Smooth muscle cell (in vitro differentiated cells): ENCODE data around the gene AFAP1L2. TPM values are rescaled to one million over a fixed set of nuclear protein-coding genes. Genes with fewer than 3 reads are reported as not detected.

Experiments
- DNase-seq: peaks from one replicate; lab custom pipeline; 2025; ENCODE audit not compliant: unreplicated experiment; lab: John Stamatoyannopoulos, UW
- H2AFZ ChIP-seq: fragments of 200-600 bp; sonication (generic); 2 replicates; pipeline ENCODE4 v1.6.0; 2016; ENCODE audit warnings: antibody characterized with exemption, low read depth, mild to moderate bottlenecking
- H3F3A ChIP-seq: fragments of 200-600 bp; sonication (generic); 2 replicates; pipeline ENCODE4 v1.6.0; 2017; ENCODE audit warnings: antibody characterized with exemption, low read depth
- H3K27ac ChIP-seq: fragments of 200-600 bp; sonication (generic); 2 replicates; pipeline ENCODE4 v1.5.1; 2016; ENCODE audit warnings: low read depth, mild to moderate bottlenecking
- H3K27me3 ChIP-seq: fragments of 200-600 bp; sonication (generic); 2 replicates; pipeline ENCODE4 v1.6.1; 2016; ENCODE audit warnings: low read depth, mild to moderate bottlenecking
- H3K36me3 ChIP-seq: fragments of 200-600 bp; sonication (generic); 2 replicates; pipeline ENCODE4 v1.5.1; 2016; ENCODE audit warnings: low read depth
- H3K4me1 ChIP-seq: fragments of 200-600 bp; sonication (generic); 2 replicates; pipeline ENCODE4 v1.5.1; 2016; ENCODE audit warnings: low read depth
- H3K4me2 ChIP-seq: fragments of 200-600 bp; sonication (generic); 2 replicates; pipeline ENCODE4 v1.6.0; 2016; ENCODE audit warnings: mild to moderate bottlenecking
- H3K4me3 ChIP-seq: fragments of 200-600 bp; sonication (generic); 2 replicates; pipeline ENCODE4 v1.5.1; 2016; ENCODE audit warnings: mild to moderate bottlenecking
- H3K79me2 ChIP-seq: fragments of 200-600 bp; sonication (generic); 2 replicates; pipeline ENCODE4 v1.6.0; 2016; ENCODE audit warnings: low read depth, mild to moderate bottlenecking
- H3K9ac ChIP-seq: fragments of 200-600 bp; sonication (generic); 2 replicates; pipeline ENCODE4 v1.6.0; 2016; ENCODE audit warnings: low read depth
- H3K9me3 ChIP-seq: fragments of 200-600 bp; sonication (generic); replicated peaks from 2 replicates; pipeline ENCODE4 v1.5.1; 2016; ENCODE audit warnings: low read depth
- H4K20me1 ChIP-seq: fragments of 200-600 bp; sonication (generic); 2 replicates; pipeline ENCODE4 v1.6.0; 2016; ENCODE audit warnings: low read depth
- WGBS: methylation state at CpG from one replicate; pipeline ENCODE4 v1.1.7; 2016; ENCODE audit warnings: low lambda C conversion rate; 5-methylcytosine and 5-hydroxymethylcytosine counted together
- polyA plus RNA-seq: library from polyadenylated mRNA; unstranded; fragments of >200 nt; fragmentation: Nextera tagmentation; extraction: Ambion mirVana; gene quantifications from 2 replicates; pipeline ENCODE4 v1.2.1, GENCODE V29; 2016
- total RNA-seq: library from RNA; depleted of rRNA; stranded (reverse); fragments of >200 nt; gene quantifications from 2 replicates; pipeline ENCODE4 v1.2.3, GENCODE V29; 2014
- TF ChIP-seq, protein P1 (sequence below): fragments of 200-600 bp; sonication (generic); IDR thresholded peaks from 2 replicates; pipeline ENCODE4 v1.5.1; 2017; ENCODE audit warnings: borderline replicate concordance, mild to moderate bottlenecking, antibody characterized with exemption; ENCODE audit not compliant: insufficient read depth, poor library complexity, severe bottlenecking

AFAP1L2 gene
- total and polyA plus RNA-seq, 2 experiments from 2014 or later, result 43.3 to 47.2 TPM

DNA sequence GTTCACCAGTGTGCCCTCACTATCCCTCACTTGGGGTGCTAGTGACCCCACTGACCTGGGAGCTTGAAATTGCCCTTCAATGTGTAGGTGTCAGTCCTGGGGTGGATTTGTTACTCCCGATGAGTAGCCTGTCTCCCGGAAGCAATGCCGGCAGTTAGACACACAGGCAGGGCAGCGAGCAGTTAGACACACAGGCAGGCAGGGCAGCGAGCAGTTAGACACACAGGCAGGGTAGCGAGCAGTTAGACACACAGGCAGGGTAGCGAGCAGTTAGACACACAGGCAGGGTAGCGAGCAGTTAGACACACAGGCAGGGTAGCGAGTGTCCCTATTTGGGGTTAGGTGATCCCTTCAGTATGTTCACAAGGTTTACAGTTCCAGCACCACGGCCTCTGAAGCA lies 121.2 kb downstream of the AFAP1L2 start:
- no peak overlapping the region for H3K4me2 ChIP-seq
- H3K36me3 ChIP-seq, result no peaks in the 10 kb centered on the region
- no peak overlapping the region for H3K27ac ChIP-seq
- TF ChIP-seq, protein P1, sequence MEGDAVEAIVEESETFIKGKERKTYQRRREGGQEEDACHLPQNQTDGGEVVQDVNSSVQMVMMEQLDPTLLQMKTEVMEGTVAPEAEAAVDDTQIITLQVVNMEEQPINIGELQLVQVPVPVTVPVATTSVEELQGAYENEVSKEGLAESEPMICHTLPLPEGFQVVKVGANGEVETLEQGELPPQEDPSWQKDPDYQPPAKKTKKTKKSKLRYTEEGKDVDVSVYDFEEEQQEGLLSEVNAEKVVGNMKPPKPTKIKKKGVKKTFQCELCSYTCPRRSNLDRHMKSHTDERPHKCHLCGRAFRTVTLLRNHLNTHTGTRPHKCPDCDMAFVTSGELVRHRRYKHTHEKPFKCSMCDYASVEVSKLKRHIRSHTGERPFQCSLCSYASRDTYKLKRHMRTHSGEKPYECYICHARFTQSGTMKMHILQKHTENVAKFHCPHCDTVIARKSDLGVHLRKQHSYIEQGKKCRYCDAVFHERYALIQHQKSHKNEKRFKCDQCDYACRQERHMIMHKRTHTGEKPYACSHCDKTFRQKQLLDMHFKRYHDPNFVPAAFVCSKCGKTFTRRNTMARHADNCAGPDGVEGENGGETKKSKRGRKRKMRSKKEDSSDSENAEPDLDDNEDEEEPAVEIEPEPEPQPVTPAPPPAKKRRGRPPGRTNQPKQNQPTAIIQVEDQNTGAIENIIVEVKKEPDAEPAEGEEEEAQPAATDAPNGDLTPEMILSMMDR, result no peak
- H3K4me1 ChIP-seq, result no peaks in the 10 kb centered on the region
- no peak overlapping the region for H3K9ac ChIP-seq
- no peaks in the 10 kb centered on the region for H3K79me2 ChIP-seq
- WGBS, result 94% methylated on average over 10 of the region's 10 CpGs
- H3K9me3 ChIP-seq, result no peaks in the 10 kb centered on the region
- H3F3A ChIP-seq, result no peaks in the 10 kb centered on the region
- no peaks in the 10 kb centered on the region for H3K27me3 ChIP-seq
- no peak overlapping the region for H2AFZ ChIP-seq
- no peaks in the 10 kb centered on the region for H4K20me1 ChIP-seq
- no peak for DNase-seq
- no peak overlapping the region for H3K4me3 ChIP-seq

DNA sequence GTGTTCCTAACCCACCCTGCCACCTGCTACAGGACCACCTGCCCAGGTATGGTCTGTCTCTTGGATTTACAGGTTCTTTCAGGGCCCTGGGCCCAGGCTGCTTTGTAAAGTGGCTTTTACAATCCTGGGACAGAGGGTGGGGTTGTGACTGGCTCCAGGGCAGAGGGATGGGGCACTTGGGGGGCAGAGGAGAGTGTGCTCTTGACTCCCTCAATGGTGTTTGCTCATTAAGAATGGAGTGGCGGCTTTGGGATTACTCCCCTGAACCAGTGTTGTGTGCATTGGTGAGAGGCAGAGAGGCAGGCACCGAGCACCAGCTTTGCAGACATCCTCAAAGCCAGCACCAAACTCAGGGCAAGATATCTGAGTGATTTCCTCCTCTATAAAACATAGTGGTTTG lies 121.8 kb downstream of the AFAP1L2 start:
- no peak overlapping the region for H3K9ac ChIP-seq
- H4K20me1 ChIP-seq, result no peaks in the 10 kb centered on the region
- 84% methylated on average over 2 of the region's 2 CpGs for WGBS
- H2AFZ ChIP-seq, result no peak overlapping the region
- no peak overlapping the region for H3K4me3 ChIP-seq
- H3K4me2 ChIP-seq, result no peak overlapping the region
- no peak overlapping the region for H3K27ac ChIP-seq
- no peaks in the 10 kb centered on the region for H3K9me3 ChIP-seq
- no peaks in the 10 kb centered on the region for H3K36me3 ChIP-seq
- H3K79me2 ChIP-seq, result no peaks in the 10 kb centered on the region
- H3K4me1 ChIP-seq, result no peaks in the 10 kb centered on the region
- no peaks in the 10 kb centered on the region for H3F3A ChIP-seq
- H3K27me3 ChIP-seq, result no peaks in the 10 kb centered on the region
- TF ChIP-seq, protein P1, result no peak
- no peak for DNase-seq

DNA sequence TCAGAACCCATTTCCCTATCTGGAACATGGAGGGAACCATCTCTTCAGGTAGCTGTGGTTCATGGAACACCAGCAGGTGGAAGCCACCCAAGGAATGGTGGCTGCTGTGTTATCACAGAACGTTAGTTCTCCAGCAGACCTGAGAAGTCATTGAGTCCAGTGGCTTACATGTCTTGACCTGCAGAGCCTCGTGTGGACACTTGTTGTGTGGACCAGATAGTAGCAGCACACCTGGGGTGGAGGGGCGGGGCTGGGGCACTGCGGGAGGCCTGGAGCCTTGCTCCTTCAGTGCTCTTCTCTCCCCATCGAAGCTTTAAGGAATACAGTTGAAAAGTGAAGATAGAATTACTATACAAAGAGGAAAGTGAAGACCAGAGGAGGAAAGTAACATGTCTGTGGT lies 122.8 kb downstream of the AFAP1L2 start:
- Histone ChIP-seq H3K4me3 (no peak overlapping the region), H3K36me3 (no peaks in the 10 kb centered on the region), H3K9ac (no peak overlapping the region), H2AFZ (no peak overlapping the region), H3K27me3 (no peaks in the 10 kb centered on the region), H3K27ac (no peak overlapping the region), H4K20me1 (no peaks in the 10 kb centered on the region), H3K4me1 (no peaks in the 10 kb centered on the region), H3K9me3 (no peaks in the 10 kb centered on the region), H3F3A (no peaks in the 10 kb centered on the region), H3K79me2 (no peaks in the 10 kb centered on the region), H3K4me2 (no peak overlapping the region)
- TF ChIP-seq, protein P1, result no peak
- no peak for DNase-seq
- WGBS, result 88% methylated on average over 5 of the region's 5 CpGs

DNA sequence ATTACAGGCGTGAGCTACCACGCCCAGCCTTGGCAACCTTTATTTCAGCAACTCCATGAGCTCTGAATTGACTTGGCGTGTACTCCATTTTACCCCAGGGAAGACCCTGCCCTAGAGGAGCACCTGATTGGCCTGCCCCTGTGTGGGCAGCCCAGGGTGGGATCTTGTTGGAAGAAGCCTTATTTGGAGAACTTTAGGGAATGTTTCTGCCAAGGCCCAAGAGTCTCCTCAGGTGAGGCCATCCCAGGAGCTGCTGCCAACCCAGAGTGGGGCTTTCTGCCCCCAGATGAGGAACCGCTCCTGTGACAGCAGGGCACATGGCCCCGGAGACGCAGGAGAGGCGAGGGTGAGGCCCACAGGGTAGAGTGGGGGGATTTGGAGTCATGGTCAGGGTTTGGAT lies 123.3 kb downstream of the AFAP1L2 start:
- Histone ChIP-seq H3K9ac (no peak overlapping the region), H3K36me3 (no peaks in the 10 kb centered on the region), H3K4me1 (no peaks in the 10 kb centered on the region), H3F3A (no peaks in the 10 kb centered on the region), H3K4me3 (no peak overlapping the region), H3K4me2 (no peak overlapping the region), H3K27ac (no peak overlapping the region), H4K20me1 (no peaks in the 10 kb centered on the region), H3K79me2 (no peaks in the 10 kb centered on the region), H3K27me3 (no peaks in the 10 kb centered on the region), H3K9me3 (no peaks in the 10 kb centered on the region), H2AFZ (no peak overlapping the region)
- DNase-seq, result no peak
- TF ChIP-seq, protein P1, result no peak
- WGBS, result 77% methylated on average over 7 of the region's 7 CpGs
